ENCODE data around the gene SUPT20HL2.
"Not testable (repeated sequence)": the region's sequence is repeated elsewhere in the genome, so short reads cannot be mapped to it uniquely, and the experiment has no call there.

The SUPT20HL2 gene

GRCh38 chrX:24314019-24314635 is at the start of gene SUPT20HL2:
SUPT20HL2 (minus strand) TSS chrX:24314069; CDS start chrX:24313315, 754 bp downstream.
- H3K36me3 ChIP-seq: no peaks in the 10 kb centered on the region
- H3K27ac ChIP-seq: no peak within 1 kb of the TSS
- no peak within 1 kb of the TSS for H3K4me3 ChIP-seq (ENCODE audit: low read depth, low read length)
- H3K9me3 ChIP-seq (ENCODE audit: severe bottlenecking): no peaks in the 10 kb centered on the region
- TF ChIP-seq, protein P1, sequence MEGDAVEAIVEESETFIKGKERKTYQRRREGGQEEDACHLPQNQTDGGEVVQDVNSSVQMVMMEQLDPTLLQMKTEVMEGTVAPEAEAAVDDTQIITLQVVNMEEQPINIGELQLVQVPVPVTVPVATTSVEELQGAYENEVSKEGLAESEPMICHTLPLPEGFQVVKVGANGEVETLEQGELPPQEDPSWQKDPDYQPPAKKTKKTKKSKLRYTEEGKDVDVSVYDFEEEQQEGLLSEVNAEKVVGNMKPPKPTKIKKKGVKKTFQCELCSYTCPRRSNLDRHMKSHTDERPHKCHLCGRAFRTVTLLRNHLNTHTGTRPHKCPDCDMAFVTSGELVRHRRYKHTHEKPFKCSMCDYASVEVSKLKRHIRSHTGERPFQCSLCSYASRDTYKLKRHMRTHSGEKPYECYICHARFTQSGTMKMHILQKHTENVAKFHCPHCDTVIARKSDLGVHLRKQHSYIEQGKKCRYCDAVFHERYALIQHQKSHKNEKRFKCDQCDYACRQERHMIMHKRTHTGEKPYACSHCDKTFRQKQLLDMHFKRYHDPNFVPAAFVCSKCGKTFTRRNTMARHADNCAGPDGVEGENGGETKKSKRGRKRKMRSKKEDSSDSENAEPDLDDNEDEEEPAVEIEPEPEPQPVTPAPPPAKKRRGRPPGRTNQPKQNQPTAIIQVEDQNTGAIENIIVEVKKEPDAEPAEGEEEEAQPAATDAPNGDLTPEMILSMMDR (IDR thresholded peaks at IDR 0.05; ENCODE audit: low read depth, low read length): no peak
- DNase-seq: no peak
- no peaks in the 10 kb centered on the region for H3K27me3 ChIP-seq (ENCODE audit: insufficient read depth, low read depth, severe bottlenecking)

- H3K4me3 ChIP-seq (ENCODE audit: low read depth, low read length); H3K27me3 ChIP-seq (ENCODE audit: insufficient read depth, low read depth, severe bottlenecking); H3K36me3 ChIP-seq; H3K27ac ChIP-seq; H3K9me3 ChIP-seq (ENCODE audit: severe bottlenecking); DNase-seq: not testable (repeated sequence)
These were observed 48.3 kb upstream of the SUPT20HL2 start for GRCh38 chrX:24362089-24362745.

GRCh38 chrX:24360272-24360671 is 46.4 kb upstream of the SUPT20HL2 start, which contains the start of gene SUPT20HL1:
SUPT20HL1 (plus strand) TSS chrX:24360639; CDS start chrX:24362761, 2,122 bp downstream.
- Histone ChIP-seq H3K4me3 (ENCODE audit: low read depth, low read length) (no peak within 1 kb of the TSS), H3K36me3 (no peaks in the 10 kb centered on the region), H3K27me3 (ENCODE audit: insufficient read depth, low read depth, severe bottlenecking) (peaks cover 4% of the 10 kb centered on the region), H3K9me3 (ENCODE audit: severe bottlenecking) (no peaks in the 10 kb centered on the region), H3K27ac (no peak within 1 kb of the TSS)
- TF ChIP-seq, protein P1 (IDR thresholded peaks at IDR 0.05; ENCODE audit: low read depth, low read length): no peak
- DNase-seq: no peak

- Histone ChIP-seq H3K9me3 (ENCODE audit: severe bottlenecking) (no peaks in the 10 kb centered on the region), H3K27ac (no peak overlapping the region), H3K27me3 (ENCODE audit: insufficient read depth, low read depth, severe bottlenecking) (peaks cover 3% of the 10 kb centered on the region), H3K36me3 (no peaks in the 10 kb centered on the region), H3K4me3 (ENCODE audit: low read depth, low read length) (no peak overlapping the region)
- TF ChIP-seq, protein P1 (IDR thresholded peaks at IDR 0.05; ENCODE audit: low read depth, low read length): no peak
- DNase-seq: no peak
These were observed 43.2 kb upstream of the SUPT20HL2 start for GRCh38 chrX:24357106-24357505.

- H3K27me3 ChIP-seq (ENCODE audit: insufficient read depth, low read depth, severe bottlenecking): peaks cover 6% of the 10 kb centered on the region
These were observed 41.2 kb upstream of the SUPT20HL2 start for GRCh38 chrX:24355095-24355494.

GRCh38 chrX:24350217-24350616 is 36.3 kb upstream of the SUPT20HL2 start:
- Histone ChIP-seq H3K4me3 (ENCODE audit: low read depth, low read length) (no peak overlapping the region), H3K36me3 (no peaks in the 10 kb centered on the region), H3K27me3 (ENCODE audit: insufficient read depth, low read depth, severe bottlenecking) (peaks cover 15% of the 10 kb centered on the region), H3K9me3 (ENCODE audit: severe bottlenecking) (no peaks in the 10 kb centered on the region), H3K27ac (no peak overlapping the region)
- TF ChIP-seq, protein P1 (IDR thresholded peaks at IDR 0.05; ENCODE audit: low read depth, low read length): no peak
- DNase-seq: no peak

More at GRCh38 chrX:24355095-24355494, 41.2 kb upstream of the SUPT20HL2 start:
- DNase-seq: no peak
- H3K9me3 ChIP-seq (ENCODE audit: severe bottlenecking): no peaks in the 10 kb centered on the region
- no peak overlapping the region for H3K27ac ChIP-seq
- TF ChIP-seq, protein P1 (IDR thresholded peaks at IDR 0.05; ENCODE audit: low read depth, low read length): no peak
- no peaks in the 10 kb centered on the region for H3K36me3 ChIP-seq
- H3K4me3 ChIP-seq (ENCODE audit: low read depth, low read length): no peak overlapping the region
